ENCODE data around the gene DIAPH1.

The DIAPH1 gene

GRCh38 chr5:141657404-141657803 is 38.6 kb upstream of the DIAPH1 start:
- Histone ChIP-seq H3K4me3 (ENCODE audit: low read length) (no peak overlapping the region), H3K4me1 (ENCODE audit: control insufficient read depth, low read length) (no peaks in the 10 kb centered on the region), H3K4me2 (ENCODE audit: low read length) (no peak overlapping the region), H3K36me3 (ENCODE audit: control insufficient read depth, low read length) (no peaks in the 10 kb centered on the region), H3F3A (ENCODE audit: control insufficient read depth, insufficient read depth) (no peaks in the 10 kb centered on the region), H3K9me3 (ENCODE audit: control insufficient read depth, insufficient read depth, low read length) (no peaks in the 10 kb centered on the region), H4K20me1 (ENCODE audit: control insufficient read depth, insufficient read depth, low read depth, low read length) (no peaks in the 10 kb centered on the region), H3K27me3 (ENCODE audit: control insufficient read depth, low read length) (peaks cover 22% of the 10 kb centered on the region), H3K9me2 (replicated peaks; ENCODE audit: control insufficient read depth, low read length) (no peaks in the 10 kb centered on the region), H3K79me2 (ENCODE audit: control insufficient read depth, low read length) (no peaks in the 10 kb centered on the region), H3K27ac (ENCODE audit: low read depth, low read length) (no peak overlapping the region)
- no peak for TF ChIP-seq CTCF (IDR thresholded peaks at IDR 0.05; ENCODE audit: low read depth, low read length, poor library complexity, severe bottlenecking)
- no peak for TF ChIP-seq EZH2phosphoT487 (IDR thresholded peaks at IDR 0.05; ENCODE audit: borderline replicate concordance, low read length)

GRCh38 chr5:141656396-141656795 is 37.6 kb upstream of the DIAPH1 start:
- Histone ChIP-seq H3K4me3 (ENCODE audit: low read length) (no peak overlapping the region), H4K20me1 (ENCODE audit: control insufficient read depth, insufficient read depth, low read depth, low read length) (no peaks in the 10 kb centered on the region), H3K4me1 (ENCODE audit: control insufficient read depth, low read length) (peaks cover 5% of the 10 kb centered on the region), H3F3A (ENCODE audit: control insufficient read depth, insufficient read depth) (peaks cover 3% of the 10 kb centered on the region), H3K36me3 (ENCODE audit: control insufficient read depth, low read length) (no peaks in the 10 kb centered on the region), H3K27me3 (ENCODE audit: control insufficient read depth, low read length) (peaks cover 22% of the 10 kb centered on the region), H3K27ac (ENCODE audit: low read depth, low read length) (no peak overlapping the region), H3K4me2 (ENCODE audit: low read length) (no peak overlapping the region), H3K79me2 (ENCODE audit: control insufficient read depth, low read length) (no peaks in the 10 kb centered on the region), H3K9me2 (replicated peaks; ENCODE audit: control insufficient read depth, low read length) (no peaks in the 10 kb centered on the region), H3K9me3 (ENCODE audit: control insufficient read depth, insufficient read depth, low read length) (no peaks in the 10 kb centered on the region)
- TF ChIP-seq EZH2phosphoT487 (IDR thresholded peaks at IDR 0.05; ENCODE audit: borderline replicate concordance, low read length): no peak
- no peak for TF ChIP-seq CTCF (IDR thresholded peaks at IDR 0.05; ENCODE audit: low read depth, low read length, poor library complexity, severe bottlenecking)

- H3K36me3 ChIP-seq (ENCODE audit: control insufficient read depth, low read length): no peaks in the 10 kb centered on the region
- TF ChIP-seq EZH2phosphoT487 (IDR thresholded peaks at IDR 0.05; ENCODE audit: borderline replicate concordance, low read length) (no peak), CTCF (IDR thresholded peaks at IDR 0.05; ENCODE audit: low read depth, low read length, poor library complexity, severe bottlenecking) (no peak)
These were observed 36.2 kb upstream of the DIAPH1 start for GRCh38 chr5:141655020-141655419.

GRCh38 chr5:141654298-141654697 is 35.5 kb upstream of the DIAPH1 start:
- H3K79me2 ChIP-seq (ENCODE audit: control insufficient read depth, low read length): no peaks in the 10 kb centered on the region
- H3K4me1 ChIP-seq (ENCODE audit: control insufficient read depth, low read length): peaks cover 14% of the 10 kb centered on the region
- H3K36me3 ChIP-seq (ENCODE audit: control insufficient read depth, low read length): no peaks in the 10 kb centered on the region
- no peak overlapping the region for H3K4me2 ChIP-seq (ENCODE audit: low read length)
- H3K27me3 ChIP-seq (ENCODE audit: control insufficient read depth, low read length): peaks cover 22% of the 10 kb centered on the region
- H4K20me1 ChIP-seq (ENCODE audit: control insufficient read depth, insufficient read depth, low read depth, low read length): no peaks in the 10 kb centered on the region
- no peak overlapping the region for H3K4me3 ChIP-seq (ENCODE audit: low read length)
- no peaks in the 10 kb centered on the region for H3K9me2 ChIP-seq (replicated peaks; ENCODE audit: control insufficient read depth, low read length)
- peaks cover 3% of the 10 kb centered on the region for H3F3A ChIP-seq (ENCODE audit: control insufficient read depth, insufficient read depth)
- no peaks in the 10 kb centered on the region for H3K9me3 ChIP-seq (ENCODE audit: control insufficient read depth, insufficient read depth, low read length)
- H3K27ac ChIP-seq (ENCODE audit: low read depth, low read length): no peak overlapping the region
- TF ChIP-seq EZH2phosphoT487 (IDR thresholded peaks at IDR 0.05; ENCODE audit: borderline replicate concordance, low read length) (no peak), CTCF (IDR thresholded peaks at IDR 0.05; ENCODE audit: low read depth, low read length, poor library complexity, severe bottlenecking) (no peak)

More at GRCh38 chr5:141655020-141655419, 36.2 kb upstream of the DIAPH1 start:
- H4K20me1 ChIP-seq (ENCODE audit: control insufficient read depth, insufficient read depth, low read depth, low read length): no peaks in the 10 kb centered on the region
- no peaks in the 10 kb centered on the region for H3K79me2 ChIP-seq (ENCODE audit: control insufficient read depth, low read length)
- peaks cover 22% of the 10 kb centered on the region for H3K27me3 ChIP-seq (ENCODE audit: control insufficient read depth, low read length)
- no peaks in the 10 kb centered on the region for H3K9me2 ChIP-seq (replicated peaks; ENCODE audit: control insufficient read depth, low read length)
- H3F3A ChIP-seq (ENCODE audit: control insufficient read depth, insufficient read depth): peaks cover 3% of the 10 kb centered on the region
- no peak overlapping the region for H3K27ac ChIP-seq (ENCODE audit: low read depth, low read length)
- H3K9me3 ChIP-seq (ENCODE audit: control insufficient read depth, insufficient read depth, low read length): no peaks in the 10 kb centered on the region
- H3K4me3 ChIP-seq (ENCODE audit: low read length): no peak overlapping the region
- peaks cover 14% of the 10 kb centered on the region for H3K4me1 ChIP-seq (ENCODE audit: control insufficient read depth, low read length)
- no peak overlapping the region for H3K4me2 ChIP-seq (ENCODE audit: low read length)

All from DOHH2 (cell line).